SU-DHL-6 (cell line): ENCODE data around the gene PRMT6.

Source experiments
- EZH2phosphoT487 ChIP-seq: fragments of 200-600 bp; sonication (generic), shearing (Covaris generic); conservative IDR thresholded peaks from 2 replicates; pipeline ENCODE4 v1.6.1; 2018; ENCODE audit warnings: mild to moderate bottlenecking, antibody characterized with exemption, low read length, moderate library complexity, mixed read lengths
- TF ChIP-seq, protein P1 (sequence below): fragments of 200-600 bp; sonication (generic); IDR thresholded peaks from one replicate; pipeline ENCODE4 v1.5.1; 2017; ENCODE audit warnings: antibody characterized with exemption, mild to moderate bottlenecking, low read length, moderate library complexity; ENCODE audit not compliant: insufficient read depth, poor library complexity, severe bottlenecking

DNA sequence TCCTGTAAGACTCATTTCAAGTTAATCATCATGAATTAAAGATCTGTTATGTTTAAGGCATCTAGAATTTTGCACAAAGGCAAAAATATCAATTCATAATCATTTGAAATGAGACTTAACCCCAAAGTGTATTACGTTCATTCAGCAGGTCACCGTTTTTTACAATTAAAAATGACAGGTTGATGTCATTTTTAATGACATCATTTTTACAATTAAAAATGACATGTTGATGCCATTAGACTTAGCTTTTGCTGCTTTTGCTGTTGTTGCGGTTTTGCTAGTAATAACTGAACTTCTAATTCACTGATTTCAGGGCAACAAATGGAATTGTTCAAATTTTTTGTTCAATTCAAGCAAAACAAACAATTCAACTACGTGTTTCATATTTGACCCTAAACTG lies 17.0 kb downstream of the PRMT6 start:
- TF ChIP-seq, protein P1, sequence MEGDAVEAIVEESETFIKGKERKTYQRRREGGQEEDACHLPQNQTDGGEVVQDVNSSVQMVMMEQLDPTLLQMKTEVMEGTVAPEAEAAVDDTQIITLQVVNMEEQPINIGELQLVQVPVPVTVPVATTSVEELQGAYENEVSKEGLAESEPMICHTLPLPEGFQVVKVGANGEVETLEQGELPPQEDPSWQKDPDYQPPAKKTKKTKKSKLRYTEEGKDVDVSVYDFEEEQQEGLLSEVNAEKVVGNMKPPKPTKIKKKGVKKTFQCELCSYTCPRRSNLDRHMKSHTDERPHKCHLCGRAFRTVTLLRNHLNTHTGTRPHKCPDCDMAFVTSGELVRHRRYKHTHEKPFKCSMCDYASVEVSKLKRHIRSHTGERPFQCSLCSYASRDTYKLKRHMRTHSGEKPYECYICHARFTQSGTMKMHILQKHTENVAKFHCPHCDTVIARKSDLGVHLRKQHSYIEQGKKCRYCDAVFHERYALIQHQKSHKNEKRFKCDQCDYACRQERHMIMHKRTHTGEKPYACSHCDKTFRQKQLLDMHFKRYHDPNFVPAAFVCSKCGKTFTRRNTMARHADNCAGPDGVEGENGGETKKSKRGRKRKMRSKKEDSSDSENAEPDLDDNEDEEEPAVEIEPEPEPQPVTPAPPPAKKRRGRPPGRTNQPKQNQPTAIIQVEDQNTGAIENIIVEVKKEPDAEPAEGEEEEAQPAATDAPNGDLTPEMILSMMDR: no peak
- TF ChIP-seq EZH2phosphoT487: no peak
